Measurements from ENCODE around the gene CRISP2. TPM values are rescaled to one million over a fixed set of nuclear protein-coding genes. Genes with fewer than 3 reads are reported as not detected.

Gene CRISP2
- total and polyA plus RNA-seq, 4 donors, result 0.28 TPM; not detected in 3

DNA sequence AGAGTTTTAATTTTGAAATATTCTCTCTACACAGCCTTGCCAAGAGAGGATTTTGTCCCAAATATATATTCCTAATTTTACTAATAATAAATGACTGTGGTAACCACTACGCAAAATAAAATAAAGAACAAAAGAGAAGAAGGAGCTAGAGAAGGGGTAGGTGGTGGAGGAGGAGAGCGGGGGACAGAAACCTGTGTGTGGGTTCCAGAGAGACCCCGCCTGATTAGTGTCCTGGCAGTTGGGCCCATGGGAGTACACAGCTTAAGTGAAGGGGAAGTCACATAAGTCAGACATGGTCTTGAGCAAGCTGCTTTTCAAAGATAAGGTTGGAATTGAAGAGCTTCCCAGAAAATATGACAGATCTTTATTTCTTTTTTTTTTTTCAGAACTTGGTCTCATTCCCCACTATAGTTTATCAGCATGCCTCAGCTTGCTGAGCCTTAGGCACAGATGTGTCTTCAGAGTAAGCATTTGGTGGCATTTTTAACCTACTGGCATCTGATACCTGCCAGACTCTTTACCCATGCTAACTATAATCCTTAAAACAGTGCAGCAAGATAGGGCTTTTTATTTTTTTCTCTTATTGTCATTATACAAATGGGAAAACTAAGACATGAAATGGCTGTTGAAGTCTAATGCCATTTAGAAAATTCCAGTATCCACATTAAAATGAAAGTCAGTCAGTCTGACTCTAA lies 67.1 kb downstream of the CRISP2 start:
- Histone ChIP-seq H3K9me3 (ENCODE audit: control insufficient read depth in 4 of 4, low read length in 3 of 4) (no peaks in the 10 kb centered on the region), H3K27ac (ENCODE audit: low read depth in 1 of 2, low read length in 2 of 2) (no peak overlapping the region), H3K4me3 (ENCODE audit: low read depth in 1 of 3, low read length in 3 of 3) (no peak overlapping the region), H3K9ac (ENCODE audit: low read depth in 1 of 2, low read length in 2 of 2) (no peak overlapping the region), H3K36me3 (ENCODE audit: control insufficient read depth in 4 of 4, insufficient read depth in 3 of 4, low read depth in 1 of 4, low read length in 3 of 4) (no peaks in the 10 kb centered on the region), H3K27me3 (ENCODE audit: control insufficient read depth in 4 of 4, insufficient read depth in 4 of 4, low read length in 3 of 4) (no peaks in the 10 kb centered on the region), H3K4me1 (ENCODE audit: control insufficient read depth in 4 of 4, insufficient read depth in 4 of 4, low read length in 3 of 4) (no peaks in the 10 kb centered on the region)
- 92% methylated on average over 3 of the region's 3 CpGs for WGBS
- DNase-seq (ENCODE audit: low spot score), result peak; percentile 64
- TF ChIP-seq, protein P1, sequence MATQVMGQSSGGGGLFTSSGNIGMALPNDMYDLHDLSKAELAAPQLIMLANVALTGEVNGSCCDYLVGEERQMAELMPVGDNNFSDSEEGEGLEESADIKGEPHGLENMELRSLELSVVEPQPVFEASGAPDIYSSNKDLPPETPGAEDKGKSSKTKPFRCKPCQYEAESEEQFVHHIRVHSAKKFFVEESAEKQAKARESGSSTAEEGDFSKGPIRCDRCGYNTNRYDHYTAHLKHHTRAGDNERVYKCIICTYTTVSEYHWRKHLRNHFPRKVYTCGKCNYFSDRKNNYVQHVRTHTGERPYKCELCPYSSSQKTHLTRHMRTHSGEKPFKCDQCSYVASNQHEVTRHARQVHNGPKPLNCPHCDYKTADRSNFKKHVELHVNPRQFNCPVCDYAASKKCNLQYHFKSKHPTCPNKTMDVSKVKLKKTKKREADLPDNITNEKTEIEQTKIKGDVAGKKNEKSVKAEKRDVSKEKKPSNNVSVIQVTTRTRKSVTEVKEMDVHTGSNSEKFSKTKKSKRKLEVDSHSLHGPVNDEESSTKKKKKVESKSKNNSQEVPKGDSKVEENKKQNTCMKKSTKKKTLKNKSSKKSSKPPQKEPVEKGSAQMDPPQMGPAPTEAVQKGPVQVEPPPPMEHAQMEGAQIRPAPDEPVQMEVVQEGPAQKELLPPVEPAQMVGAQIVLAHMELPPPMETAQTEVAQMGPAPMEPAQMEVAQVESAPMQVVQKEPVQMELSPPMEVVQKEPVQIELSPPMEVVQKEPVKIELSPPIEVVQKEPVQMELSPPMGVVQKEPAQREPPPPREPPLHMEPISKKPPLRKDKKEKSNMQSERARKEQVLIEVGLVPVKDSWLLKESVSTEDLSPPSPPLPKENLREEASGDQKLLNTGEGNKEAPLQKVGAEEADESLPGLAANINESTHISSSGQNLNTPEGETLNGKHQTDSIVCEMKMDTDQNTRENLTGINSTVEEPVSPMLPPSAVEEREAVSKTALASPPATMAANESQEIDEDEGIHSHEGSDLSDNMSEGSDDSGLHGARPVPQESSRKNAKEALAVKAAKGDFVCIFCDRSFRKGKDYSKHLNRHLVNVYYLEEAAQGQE (IDR thresholded peaks at IDR 0.05), result no peak
- TF ChIP-seq SP1 (IDR thresholded peaks at IDR 0.05) (no peak), JUND (IDR thresholded peaks at IDR 0.05) (no peak), FOXA2 (IDR thresholded peaks at IDR 0.05) (no peak), FOXA1 (IDR thresholded peaks at IDR 0.05) (no peak), RAD21 (IDR thresholded peaks at IDR 0.05) (no peak), HNF4G (IDR thresholded peaks at IDR 0.05) (no peak), GABPA (IDR thresholded peaks at IDR 0.05 in 1 of 2, conservative IDR thresholded peaks at IDR 0.05 in 1 of 2) (no peak), MAX (IDR thresholded peaks at IDR 0.05) (no peak), RXRA (IDR thresholded peaks at IDR 0.05) (no peak), HNF4A (conservative IDR thresholded peaks at IDR 0.05) (no peak), TAF1 (conservative IDR thresholded peaks at IDR 0.05) (no peak)
- TF ChIP-seq, protein P2, sequence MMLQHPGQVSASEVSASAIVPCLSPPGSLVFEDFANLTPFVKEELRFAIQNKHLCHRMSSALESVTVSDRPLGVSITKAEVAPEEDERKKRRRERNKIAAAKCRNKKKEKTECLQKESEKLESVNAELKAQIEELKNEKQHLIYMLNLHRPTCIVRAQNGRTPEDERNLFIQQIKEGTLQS (IDR thresholded peaks at IDR 0.05), result no peak

DNA sequence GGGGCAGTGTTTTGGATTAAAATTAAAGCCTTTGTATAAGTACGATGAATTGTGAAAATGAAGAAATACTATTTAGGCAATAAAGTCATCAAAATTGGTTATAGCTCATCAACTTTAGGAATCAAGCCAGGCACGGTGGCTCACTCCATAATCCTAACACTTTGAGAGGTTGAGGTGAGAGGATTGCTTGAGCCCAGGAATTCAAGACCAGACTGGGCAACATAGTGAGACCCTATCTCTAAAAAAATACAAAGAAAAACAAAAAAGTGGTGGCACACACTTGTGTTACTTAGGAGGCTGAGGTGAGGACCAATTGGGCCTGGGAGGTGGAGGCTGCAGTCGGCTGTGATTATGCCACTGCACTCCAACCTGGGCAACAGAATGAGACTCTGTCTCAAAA lies 68.2 kb downstream of the CRISP2 start:
- Histone ChIP-seq H3K27me3 (ENCODE audit: control insufficient read depth in 4 of 4, insufficient read depth in 4 of 4, low read length in 3 of 4) (no peaks in the 10 kb centered on the region), H3K27ac (ENCODE audit: low read depth in 1 of 2, low read length in 2 of 2) (no peak overlapping the region), H3K4me1 (ENCODE audit: control insufficient read depth in 4 of 4, insufficient read depth in 4 of 4, low read length in 3 of 4) (no peaks in the 10 kb centered on the region), H3K9ac (ENCODE audit: low read depth in 1 of 2, low read length in 2 of 2) (no peak overlapping the region), H3K36me3 (ENCODE audit: control insufficient read depth in 4 of 4, insufficient read depth in 3 of 4, low read depth in 1 of 4, low read length in 3 of 4) (no peaks in the 10 kb centered on the region), H3K4me3 (ENCODE audit: low read depth in 1 of 3, low read length in 3 of 3) (no peak overlapping the region), H3K9me3 (ENCODE audit: control insufficient read depth in 4 of 4, low read length in 3 of 4) (no peaks in the 10 kb centered on the region)
- DNase-seq (ENCODE audit: low spot score), result no peak
- TF ChIP-seq EGR1 (IDR thresholded peaks at IDR 0.05; ENCODE audit: low read depth in 2 of 2) (no peak), FOXA2 (IDR thresholded peaks at IDR 0.05) (no peak), HNF4G (IDR thresholded peaks at IDR 0.05) (no peak), HNF4A (conservative IDR thresholded peaks at IDR 0.05) (no peak)
- TF ChIP-seq, protein P3, sequence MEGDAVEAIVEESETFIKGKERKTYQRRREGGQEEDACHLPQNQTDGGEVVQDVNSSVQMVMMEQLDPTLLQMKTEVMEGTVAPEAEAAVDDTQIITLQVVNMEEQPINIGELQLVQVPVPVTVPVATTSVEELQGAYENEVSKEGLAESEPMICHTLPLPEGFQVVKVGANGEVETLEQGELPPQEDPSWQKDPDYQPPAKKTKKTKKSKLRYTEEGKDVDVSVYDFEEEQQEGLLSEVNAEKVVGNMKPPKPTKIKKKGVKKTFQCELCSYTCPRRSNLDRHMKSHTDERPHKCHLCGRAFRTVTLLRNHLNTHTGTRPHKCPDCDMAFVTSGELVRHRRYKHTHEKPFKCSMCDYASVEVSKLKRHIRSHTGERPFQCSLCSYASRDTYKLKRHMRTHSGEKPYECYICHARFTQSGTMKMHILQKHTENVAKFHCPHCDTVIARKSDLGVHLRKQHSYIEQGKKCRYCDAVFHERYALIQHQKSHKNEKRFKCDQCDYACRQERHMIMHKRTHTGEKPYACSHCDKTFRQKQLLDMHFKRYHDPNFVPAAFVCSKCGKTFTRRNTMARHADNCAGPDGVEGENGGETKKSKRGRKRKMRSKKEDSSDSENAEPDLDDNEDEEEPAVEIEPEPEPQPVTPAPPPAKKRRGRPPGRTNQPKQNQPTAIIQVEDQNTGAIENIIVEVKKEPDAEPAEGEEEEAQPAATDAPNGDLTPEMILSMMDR (IDR thresholded peaks at IDR 0.05; ENCODE audit: low read depth, low read length, missing input control), result no peak
- TF ChIP-seq, protein P4, sequence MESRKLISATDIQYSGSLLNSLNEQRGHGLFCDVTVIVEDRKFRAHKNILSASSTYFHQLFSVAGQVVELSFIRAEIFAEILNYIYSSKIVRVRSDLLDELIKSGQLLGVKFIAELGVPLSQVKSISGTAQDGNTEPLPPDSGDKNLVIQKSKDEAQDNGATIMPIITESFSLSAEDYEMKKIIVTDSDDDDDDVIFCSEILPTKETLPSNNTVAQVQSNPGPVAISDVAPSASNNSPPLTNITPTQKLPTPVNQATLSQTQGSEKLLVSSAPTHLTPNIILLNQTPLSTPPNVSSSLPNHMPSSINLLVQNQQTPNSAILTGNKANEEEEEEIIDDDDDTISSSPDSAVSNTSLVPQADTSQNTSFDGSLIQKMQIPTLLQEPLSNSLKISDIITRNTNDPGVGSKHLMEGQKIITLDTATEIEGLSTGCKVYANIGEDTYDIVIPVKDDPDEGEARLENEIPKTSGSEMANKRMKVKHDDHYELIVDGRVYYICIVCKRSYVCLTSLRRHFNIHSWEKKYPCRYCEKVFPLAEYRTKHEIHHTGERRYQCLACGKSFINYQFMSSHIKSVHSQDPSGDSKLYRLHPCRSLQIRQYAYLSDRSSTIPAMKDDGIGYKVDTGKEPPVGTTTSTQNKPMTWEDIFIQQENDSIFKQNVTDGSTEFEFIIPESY (IDR thresholded peaks at IDR 0.05), result no peak
- TF ChIP-seq, protein P1 (IDR thresholded peaks at IDR 0.05), result no peak
- WGBS, result 78% methylated on average over 3 of the region's 3 CpGs
